ENCODE results near the gene OR2T1. TPM values are rescaled to one million over a fixed set of nuclear protein-coding genes. Genes with fewer than 3 reads are reported as not detected.

OR2T1 gene
- total and polyA plus RNA-seq, 9 of the 15 experiments (the other 6 are each of a cell fraction or from before 2014, with no cell fraction given), result not detected

GRCh38 chr1:248372394-248372793 lies 30.5 kb upstream of the OR2T1 start:
- Histone ChIP-seq H3K79me2 (ENCODE audit: control insufficient read depth, insufficient read depth, low read length) (no peaks in the 10 kb centered on the region), H3K9me1 (ENCODE audit: control insufficient read depth, insufficient read depth, low read length) (no peaks in the 10 kb centered on the region), H3K9ac (ENCODE audit: insufficient read depth in 1 of 2, low read depth in 2 of 2, low read length in 2 of 2) (no peak overlapping the region), H3K27ac (ENCODE audit: extremely low read depth, low read depth, low read length) (no peak overlapping the region), H3K4me3 (no peak overlapping the region), H3K36me3 (ENCODE audit: control insufficient read depth, insufficient read depth, low read length) (no peaks in the 10 kb centered on the region), H4K20me1 (replicated peaks; ENCODE audit: control insufficient read depth, insufficient read depth, low read length) (no peaks in the 10 kb centered on the region), H3K4me1 (replicated peaks in 1 of 2; ENCODE audit: control insufficient read depth in 2 of 2, insufficient read depth in 2 of 2, low read length in 2 of 2) (no peaks in the 10 kb centered on the region), H3K4me2 (ENCODE audit: insufficient read depth, low read length) (no peak overlapping the region), H2AFZ (ENCODE audit: low read depth, low read length) (no peak overlapping the region), H3K9me3 (replicated peaks; ENCODE audit: control insufficient read depth, insufficient read depth, low read depth, low read length) (no peaks in the 10 kb centered on the region; the same call in 1 of the 2 replicates), H3K27me3 (ENCODE audit: control insufficient read depth in 2 of 2, insufficient read depth in 2 of 2, low read length in 2 of 2) (no peaks in the 10 kb centered on the region)
- DNase-seq (ENCODE audit: extremely low read depth in 1 of 4, low spot score in 3 of 4) (no peak), FAIRE-seq (no peak), ATAC-seq (no peak)
- intact Hi-C loops (cut with micrococcal nuclease) (no loop called here), in situ Hi-C loops (cut with MboI) (no loop called here)
- 1% methylated on average over 5 of the region's 5 CpGs for WGBS (ENCODE audit: insufficient coverage, low coverage, missing lambda C conversion rate)
- POLR2A ChIA-PET, result no interaction called here
- BruUV-seq (replicated peaks), result no TSS peak
- TF ChIP-seq IRF9 (tag; IDR thresholded peaks at IDR 0.05) (no peak), NFRKB (IDR thresholded peaks at IDR 0.05; ENCODE audit: low read depth) (no peak), TAF7 (tag; IDR thresholded peaks at IDR 0.05) (no peak), HES1 (IDR thresholded peaks at IDR 0.05; ENCODE audit: low read depth) (no peak), ZNF3 (CRISPR knock-in tag; IDR thresholded peaks at IDR 0.05) (no peak), MTA3 (IDR thresholded peaks at IDR 0.05; ENCODE audit: borderline replicate concordance) (no peak), GTF2B (IDR thresholded peaks at IDR 0.05; ENCODE audit: extremely low read depth, insufficient read length) (no peak), FOS (IDR thresholded peaks at IDR 0.05; ENCODE audit: extremely low read depth, insufficient read length) (no peak), NR0B1 (IDR thresholded peaks at IDR 0.05; ENCODE audit: partially characterized antibody) (no peak), TAL1 (IDR thresholded peaks at IDR 0.05) (no peak), ATF4 (CRISPR knock-in tag; IDR thresholded peaks at IDR 0.05) (no peak), MXI1 (IDR thresholded peaks at IDR 0.05; ENCODE audit: low read depth, low read length) (no peak), XRCC4 (IDR thresholded peaks at IDR 0.05; ENCODE audit: extremely low read depth, insufficient read depth, insufficient read length) (no peak), ZNF79 (CRISPR knock-in tag; IDR thresholded peaks at IDR 0.05; ENCODE audit: low read depth) (no peak), DIDO1 (tag; IDR thresholded peaks at IDR 0.05; ENCODE audit: low read depth) (no peak), NCOA2 (IDR thresholded peaks at IDR 0.05; ENCODE audit: partially characterized antibody in 2 of 2) (no peak)
- CTCF ChIA-PET (ENCODE audit: low intra/inter-chr PET ratio), result no interaction called here
